Nephron (organoid): ENCODE measurements around the gene LRCOL1.

ENCODE experiments used
- H3K27ac Mint-ChIP-seq, 3 experiments: 2 replicates each; pipeline ENCODE4 v1.8.0; 2020; ENCODE audit warnings: mixed read lengths in 3 of 3, mild to moderate bottlenecking in 2 of 3, moderate library complexity in 1 of 3
- H3K27me3 Mint-ChIP-seq: 2 replicates; pipeline ENCODE4 v1.8.0; 2021; ENCODE audit warnings: low read depth, mild to moderate bottlenecking, moderate library complexity, mixed read lengths
- H3K36me3 Mint-ChIP-seq: 2 replicates; pipeline ENCODE4 v1.8.0; 2020; ENCODE audit warnings: low read depth, mixed read lengths
- H3K4me1 Mint-ChIP-seq: 2 replicates; pipeline ENCODE4 v1.8.0; 2020; ENCODE audit warnings: mixed read lengths
- H3K4me3 Mint-ChIP-seq, 3 experiments: 2 replicates each; pipeline ENCODE4 v1.8.0; 2020; ENCODE audit warnings: mild to moderate bottlenecking in 3 of 3, mixed read lengths in 3 of 3, moderate library complexity in 2 of 3
- H3K9me3 Mint-ChIP-seq: 2 replicates; pipeline ENCODE4 v1.8.0; 2020; ENCODE audit warnings: mixed read lengths
- CTCF ChIP-seq, 3 experiments: fragments of 200-600 bp; sonication (generic); IDR thresholded peaks; one replicate each; pipeline ENCODE4 v1.5.0; 2021; ENCODE audit warnings: antibody characterized with exemption in 3 of 3; ENCODE audit not compliant: unreplicated experiment in 3 of 3

LRCOL1 gene

GRCh38 chr12:132618683-132619043, 8.3 kb upstream of the LRCOL1 start, which contains the start of gene P2RX2:
TSS of gene P2RX2 (plus strand) at chr12:132618776. CDS start at chr12:132618817, 41 bp downstream.
- TF ChIP-seq CTCF (IDR thresholded peaks at IDR 0.05; ENCODE audit: unreplicated experiment in 3 of 3): no peak
- Mint-ChIP-seq H3K4me1 (peaks cover 29% of the 10 kb centered on the region), H3K27ac (peak within 1 kb of the TSS in 1 of 3 experiments; percentile 60), H3K27me3 (peaks cover 54% of the 10 kb centered on the region), H3K4me3 (peak within 1 kb of the TSS; percentile 63 to 80 (median 72)), H3K9me3 (peaks cover 8% of the 10 kb centered on the region), H3K36me3 (peaks cover 15% of the 10 kb centered on the region)

GRCh38 chr12:132617822-132618682, 7.7 kb upstream of the LRCOL1 start:
- Mint-ChIP-seq H3K27ac (peak overlapping the region in 1 of 3 experiments; percentile 60), H3K36me3 (peaks cover 12% of the 10 kb centered on the region), H3K4me1 (peaks cover 22% of the 10 kb centered on the region), H3K27me3 (peaks cover 59% of the 10 kb centered on the region), H3K9me3 (peaks cover 8% of the 10 kb centered on the region), H3K4me3 (peak overlapping the region; percentile 63 to 80 (median 72))
- no peak for TF ChIP-seq CTCF (IDR thresholded peaks at IDR 0.05; ENCODE audit: unreplicated experiment in 3 of 3)

GRCh38 chr12:132617135-132617701, 6.8 kb upstream of the LRCOL1 start:
- H3K4me3 Mint-ChIP-seq: peak overlapping the region in 2 of 3 experiments; percentile 63 to 64
- H3K4me1 Mint-ChIP-seq: peaks cover 14% of the 10 kb centered on the region
- H3K36me3 Mint-ChIP-seq: peaks cover 7% of the 10 kb centered on the region
- H3K27ac Mint-ChIP-seq: no peak overlapping the region
- peaks cover 8% of the 10 kb centered on the region for H3K9me3 Mint-ChIP-seq
- no peak for TF ChIP-seq CTCF (IDR thresholded peaks at IDR 0.05; ENCODE audit: unreplicated experiment in 3 of 3)
- H3K27me3 Mint-ChIP-seq: peaks cover 56% of the 10 kb centered on the region

- peaks cover 13% of the 10 kb centered on the region for H3K4me1 Mint-ChIP-seq
- H3K36me3 Mint-ChIP-seq: peaks cover 7% of the 10 kb centered on the region
- peaks cover 8% of the 10 kb centered on the region for H3K9me3 Mint-ChIP-seq
- peaks cover 50% of the 10 kb centered on the region for H3K27me3 Mint-ChIP-seq
- no peak for TF ChIP-seq CTCF (IDR thresholded peaks at IDR 0.05; ENCODE audit: unreplicated experiment in 3 of 3)
- no peak overlapping the region for H3K4me3 Mint-ChIP-seq
- no peak overlapping the region for H3K27ac Mint-ChIP-seq
These were observed 5.2 kb upstream of the LRCOL1 start for GRCh38 chr12:132615579-132616038.

GRCh38 chr12:132614861-132615578, 4.6 kb upstream of the LRCOL1 start:
- Mint-ChIP-seq H3K4me1 (peaks cover 18% of the 10 kb centered on the region), H3K27me3 (peaks cover 49% of the 10 kb centered on the region), H3K27ac (peak overlapping the region in 1 of 3 experiments; percentile 58), H3K4me3 (peak overlapping the region; percentile 3 to 42 (median 25)), H3K9me3 (peaks cover 8% of the 10 kb centered on the region), H3K36me3 (peaks cover 7% of the 10 kb centered on the region)
- TF ChIP-seq CTCF (IDR thresholded peaks at IDR 0.05; ENCODE audit: unreplicated experiment in 3 of 3): peak; percentile 78 to 87 (median 84)
